Upper lobe of left lung (tissue), 4 donors: Measurements from ENCODE around the gene RFTN1.

Experiments used
- EP300 ChIP-seq, 4 donors: sonication (generic); formaldehyde crosslinking; IDR thresholded peaks; one replicate each; pipeline ENCODE4 v1.5.1; 2017; ENCODE audit warnings: antibody characterized with exemption in 4 of 4, control low read depth in 2 of 4
- POLR2A ChIP-seq, 4 donors: fragments of 450-650 bp; IDR thresholded peaks; one replicate each; pipeline ENCODE4 v1.5.1; 2016 to 2017; ENCODE audit warnings: antibody characterized with exemption in 4 of 4, mild to moderate bottlenecking in 2 of 4
- POLR2AphosphoS5 ChIP-seq, 2 donors: sonication (generic); formaldehyde crosslinking; IDR thresholded peaks; one replicate each; pipeline ENCODE4 v1.5.1; 2017; ENCODE audit warnings: antibody characterized with exemption in 2 of 2
- TF ChIP-seq, protein P1 (sequence below), 6 experiments: fragments of 450-650 bp in 4 of 6; fragments of 200-600 bp in 2 of 6; sonication (generic) in 2 of 6; IDR thresholded peaks; one replicate each; pipeline ENCODE4 v1.5.1; 2016 to 2019; ENCODE audit warnings: antibody characterized with exemption in 6 of 6

DNA sequence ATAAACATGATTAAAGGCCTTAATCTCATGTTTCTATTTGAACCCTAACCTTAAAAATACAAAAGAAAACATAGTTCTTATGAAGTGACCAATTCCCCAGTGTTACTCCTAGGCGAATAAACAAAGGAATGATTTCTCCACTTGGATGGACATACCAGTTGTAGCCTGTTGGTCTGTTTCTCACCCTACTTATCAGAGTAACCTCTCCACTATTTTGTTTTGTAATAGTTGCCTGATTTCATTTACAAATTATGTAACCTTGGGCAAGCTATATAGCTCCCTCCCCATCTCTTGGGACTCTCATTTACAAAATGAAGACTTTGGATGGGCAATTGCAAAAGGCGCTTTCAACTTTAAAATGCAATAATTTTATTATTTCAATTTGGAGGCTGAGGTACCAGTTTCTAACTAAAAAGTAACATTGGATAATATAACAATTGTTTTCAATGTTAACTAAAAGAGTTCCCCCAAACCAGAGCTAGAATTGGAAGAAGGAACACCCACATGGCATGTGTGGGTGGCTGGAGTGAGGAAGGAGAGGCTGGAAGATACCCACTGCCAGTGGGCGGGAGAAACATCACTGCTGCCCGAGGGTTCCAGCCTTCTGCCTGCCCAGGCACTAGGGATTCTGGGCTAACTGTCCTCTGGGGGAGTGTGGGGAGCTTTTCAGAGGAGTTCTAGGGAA, 74.2 kb downstream of the RFTN1 start:
- TF ChIP-seq, protein P1, sequence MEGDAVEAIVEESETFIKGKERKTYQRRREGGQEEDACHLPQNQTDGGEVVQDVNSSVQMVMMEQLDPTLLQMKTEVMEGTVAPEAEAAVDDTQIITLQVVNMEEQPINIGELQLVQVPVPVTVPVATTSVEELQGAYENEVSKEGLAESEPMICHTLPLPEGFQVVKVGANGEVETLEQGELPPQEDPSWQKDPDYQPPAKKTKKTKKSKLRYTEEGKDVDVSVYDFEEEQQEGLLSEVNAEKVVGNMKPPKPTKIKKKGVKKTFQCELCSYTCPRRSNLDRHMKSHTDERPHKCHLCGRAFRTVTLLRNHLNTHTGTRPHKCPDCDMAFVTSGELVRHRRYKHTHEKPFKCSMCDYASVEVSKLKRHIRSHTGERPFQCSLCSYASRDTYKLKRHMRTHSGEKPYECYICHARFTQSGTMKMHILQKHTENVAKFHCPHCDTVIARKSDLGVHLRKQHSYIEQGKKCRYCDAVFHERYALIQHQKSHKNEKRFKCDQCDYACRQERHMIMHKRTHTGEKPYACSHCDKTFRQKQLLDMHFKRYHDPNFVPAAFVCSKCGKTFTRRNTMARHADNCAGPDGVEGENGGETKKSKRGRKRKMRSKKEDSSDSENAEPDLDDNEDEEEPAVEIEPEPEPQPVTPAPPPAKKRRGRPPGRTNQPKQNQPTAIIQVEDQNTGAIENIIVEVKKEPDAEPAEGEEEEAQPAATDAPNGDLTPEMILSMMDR (IDR thresholded peaks at IDR 0.05) = no peak
- TF ChIP-seq POLR2A (IDR thresholded peaks at IDR 0.05) (no peak), EP300 (IDR thresholded peaks at IDR 0.05) (no peak), POLR2AphosphoS5 (IDR thresholded peaks at IDR 0.05) (no peak)
